GM08714 (cell line): ENCODE data around the gene ADISSP.

Experiments used
- H3K4me3 ChIP-seq: fragments of 200-500 bp; sonication (Bioruptor generic); 2 replicates; pipeline ENCODE4 v1.5.1; 2014; ENCODE audit warnings: mild to moderate bottlenecking, low read length, inconsistent platforms
- ZNF274 ChIP-seq: IDR thresholded peaks from 2 replicates; pipeline ENCODE4 v1.6.1; 2012; ENCODE audit warnings: mild to moderate bottlenecking, low read depth, low read length

ADISSP gene

GRCh38 chr20:3732327-3733118 is 35.0 kb downstream of the ADISSP start, which contains the start of gene HSPA12B:
Gene HSPA12B, plus strand, starts transcription at chr20:3732685. Its CDS starts 5,990 bp downstream, at chr20:3738675.
- TF ChIP-seq ZNF274: no peak
- no peak within 1 kb of the TSS for H3K4me3 ChIP-seq

- TF ChIP-seq ZNF274: no peak
- H3K4me3 ChIP-seq: no peak overlapping the region
These were observed 35.6 kb downstream of the ADISSP start for GRCh38 chr20:3731944-3732326.

- TF ChIP-seq ZNF274: no peak
- H3K4me3 ChIP-seq: no peak overlapping the region
These were observed 36.5 kb downstream of the ADISSP start for GRCh38 chr20:3730803-3731672.

GRCh38 chr20:3729811-3730540 is 37.6 kb downstream of the ADISSP start:
- TF ChIP-seq ZNF274: no peak
- H3K4me3 ChIP-seq: no peak overlapping the region

- no peak overlapping the region for H3K4me3 ChIP-seq
- no peak for TF ChIP-seq ZNF274
These were observed 38.2 kb downstream of the ADISSP start for GRCh38 chr20:3729378-3729777.

- no peak for TF ChIP-seq ZNF274
- H3K4me3 ChIP-seq: no peak overlapping the region
These were observed 38.7 kb downstream of the ADISSP start for GRCh38 chr20:3728876-3729275.

- H3K4me3 ChIP-seq: no peak overlapping the region
- TF ChIP-seq ZNF274: no peak
These were observed 39.2 kb downstream of the ADISSP start for GRCh38 chr20:3728354-3728753.

- TF ChIP-seq ZNF274: no peak
- no peak overlapping the region for H3K4me3 ChIP-seq
These were observed 40.0 kb downstream of the ADISSP start for GRCh38 chr20:3727401-3728021.

GRCh38 chr20:3724356-3724755 is 43.2 kb downstream of the ADISSP start:
- no peak for TF ChIP-seq ZNF274
- H3K4me3 ChIP-seq: no peak overlapping the region

GRCh38 chr20:3723284-3723683 is 44.3 kb downstream of the ADISSP start:
- TF ChIP-seq ZNF274: no peak
- no peak overlapping the region for H3K4me3 ChIP-seq

- TF ChIP-seq ZNF274: no peak
These were observed 45.6 kb downstream of the ADISSP start for GRCh38 chr20:3721912-3722311.

GRCh38 chr20:3720626-3721025 is 46.9 kb downstream of the ADISSP start:
- no peak overlapping the region for H3K4me3 ChIP-seq
- no peak for TF ChIP-seq ZNF274

More at GRCh38 chr20:3721912-3722311, 45.6 kb downstream of the ADISSP start:
- H3K4me3 ChIP-seq: no peak overlapping the region

GRCh38 chr20:3720068-3720467 is 47.5 kb downstream of the ADISSP start:
- no peak overlapping the region for H3K4me3 ChIP-seq
- no peak for TF ChIP-seq ZNF274

GRCh38 chr20:3719046-3719445 is 48.5 kb downstream of the ADISSP start:
- no peak overlapping the region for H3K4me3 ChIP-seq
- TF ChIP-seq ZNF274: no peak
